OCI-LY3 (cell line): ENCODE results near the gene CHD1L.

Experiments used
- CTCF ChIP-seq: fragments of 200-600, 300-600 bp; sonication (generic); IDR thresholded peaks from 2 replicates; pipeline ENCODE4 v1.5.1; 2014; ENCODE audit warnings: antibody characterized with exemption, low read length, low read depth
- EZH2phosphoT487 ChIP-seq: fragments of 200-600 bp; shearing (Covaris generic); IDR thresholded peaks from 2 replicates; pipeline ENCODE4 v1.6.1; 2018; ENCODE audit warnings: antibody characterized with exemption, mixed run types, low read depth

DNA sequence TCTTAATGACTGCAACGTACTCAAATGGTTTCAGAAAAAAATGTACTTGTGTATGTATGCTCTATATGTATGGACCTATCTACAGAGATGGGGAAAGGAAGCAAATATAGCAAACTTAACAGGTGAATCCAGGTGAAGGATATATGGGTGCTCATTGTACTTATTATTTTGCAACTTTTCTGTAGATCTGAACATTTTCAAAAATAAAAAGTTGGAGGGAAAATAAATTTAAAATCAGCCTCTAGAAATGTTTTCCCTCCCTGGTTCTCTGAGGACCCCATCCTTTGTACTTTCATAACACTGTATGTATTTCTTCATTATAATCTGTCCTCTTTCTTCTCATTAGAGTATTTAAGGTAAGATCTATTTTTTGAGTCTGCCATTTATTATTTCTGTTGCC is 35.3 kb upstream of the CHD1L start:
- TF ChIP-seq CTCF = no peak
- no peak for TF ChIP-seq EZH2phosphoT487
